Panc1 (cell line): ENCODE results near the gene FAM13B. TPM values are rescaled to one million over a fixed set of nuclear protein-coding genes. Genes with fewer than 3 reads are reported as not detected.
A peak's percentile ranks its signal among the peaks of the same experiment; 100 is the strongest.

Experiments used
- ATAC-seq: fragments of 200-7000 bp; cut with Tn5 transposase; 2 replicates; pipeline ENCODE4 v1.9.1; 2020; ENCODE audit warnings: mild to moderate bottlenecking, moderate library complexity
- BruUV-seq: library from RNA; stranded (reverse); fragments of 400-500 nt; replicated peaks from 2 replicates; lab custom pipeline; 2021; lab: Mats Ljungman, UMichigan
- CTCF ChIA-PET: fragments of 300-600 bp; sonication (Branson Sonifier 250); formaldehyde crosslinking; loops from one replicate; lab custom pipeline; 2022; ENCODE audit warnings: antibody characterized with exemption; lab: Charles Lee
- POLR2A ChIA-PET: fragments of 300-600 bp; sonication (Branson Sonifier 250); formaldehyde crosslinking; loops from one replicate; lab custom pipeline; 2022; ENCODE audit warnings: antibody characterized with exemption; lab: Charles Lee
- DNase-seq: peaks from one replicate; pipeline ENCODE4 v3.0.0-alpha.2; 2010; ENCODE audit warnings: low read depth, low spot score
- H3K27ac ChIP-seq: 2 replicates; pipeline ENCODE4 v1.5.1; 2011; ENCODE audit warnings: mild to moderate bottlenecking, low read length, inconsistent platforms
- H3K27me3 ChIP-seq: fragments of 200-500 bp; sonication (Bioruptor generic); 2 replicates; pipeline ENCODE4 v1.6.0; 2014; ENCODE audit warnings: low read length, inconsistent platforms; ENCODE audit not compliant: control insufficient read depth, insufficient read depth
- H3K36me3 ChIP-seq: fragments of 200-500 bp; sonication (Bioruptor generic); 2 replicates; pipeline ENCODE4 v1.5.1; 2014; ENCODE audit warnings: inconsistent platforms, mild to moderate bottlenecking, low read length, moderate library complexity; ENCODE audit not compliant: control insufficient read depth, insufficient read depth
- H3K4me1 ChIP-seq: 2 replicates; pipeline ENCODE4 v1.5.1; 2011; ENCODE audit warnings: inconsistent platforms, mild to moderate bottlenecking, low read length, moderate library complexity; ENCODE audit not compliant: control insufficient read depth, insufficient read depth
- H3K4me3 ChIP-seq, 2 experiments: 2 replicates each; pipeline ENCODE4 v1.5.1; 2011 to 2012; ENCODE audit warnings: low read depth in 2 of 2, low read length in 2 of 2, mild to moderate bottlenecking in 2 of 2, inconsistent platforms in 1 of 2, moderate library complexity in 1 of 2
- H3K9me3 ChIP-seq: fragments of 200-500 bp; sonication (Bioruptor generic); 2 replicates; pipeline ENCODE4 v1.5.1; 2014; ENCODE audit warnings: low read depth, mild to moderate bottlenecking, inconsistent platforms, low read length, moderate library complexity; ENCODE audit not compliant: control insufficient read depth, insufficient read depth
- CTCF ChIP-seq: fragments of 450-650 bp; IDR thresholded peaks from 2 replicates; pipeline ENCODE4 v1.5.1; 2017; ENCODE audit warnings: mild to moderate bottlenecking
- POLR2AphosphoS5 ChIP-seq: IDR thresholded peaks from 2 replicates; pipeline ENCODE4 v1.6.1; 2012; ENCODE audit warnings: mild to moderate bottlenecking, low read depth, low read length, moderate library complexity
- REST ChIP-seq, 2 experiments: IDR thresholded peaks; 2 replicates each; pipeline ENCODE4 v1.6.1; 2011 to 2012; ENCODE audit warnings: low read depth in 2 of 2, control low read depth in 1 of 2, low read length in 1 of 2, mild to moderate bottlenecking in 1 of 2, moderate library complexity in 1 of 2; ENCODE audit not compliant: insufficient read depth in 1 of 2
- SIN3A ChIP-seq: IDR thresholded peaks from 2 replicates; pipeline ENCODE4 v1.6.1; 2012; ENCODE audit warnings: low read depth, mild to moderate bottlenecking, low read length, moderate library complexity, borderline replicate concordance; ENCODE audit not compliant: insufficient read depth
- TCF7L2 ChIP-seq: IDR thresholded peaks from 2 replicates; pipeline ENCODE4 v1.6.1; 2011; ENCODE audit warnings: mild to moderate bottlenecking, low read depth, low read length, inconsistent platforms
- in situ Hi-C: cut with HindIII; loops from 2 replicates; pipeline ENCODE4 v1.10.0; 2016; ENCODE audit warnings: low sequenced_read_pairs, low pct_unique_long_range_greater_than_20kb
- intact Hi-C: fragments of 100-400 bp; cut with micrococcal nuclease; formaldehyde crosslinking; loops from one replicate; pipeline ENCODE4 v1.10.0; 2022; ENCODE audit not compliant: unreplicated experiment
- total RNA-seq: library from RNA; stranded (reverse); gene quantifications from one replicate; pipeline ENCODE4 v1.2.1, GENCODE V29; 2021; ENCODE audit not compliant: unreplicated experiment

FAM13B gene
- total RNA-seq, 1 experiment from 2014 or later: 34.9 TPM

- CTCF ChIA-PET: interaction anchor here (0.9 to 1.1 kb wide), 2 partner anchors 12 to 29 kb away, joined by 3 read pairs; no protein-coding TSS in a partner anchor
- Histone ChIP-seq H3K27me3 (no peaks in the 10 kb centered on the region), H3K36me3 (no peaks in the 10 kb centered on the region), H3K4me1 (no peaks in the 10 kb centered on the region), H3K4me3 (no peak overlapping the region), H3K27ac (no peak overlapping the region), H3K9me3 (no peaks in the 10 kb centered on the region)
- DNase-seq: no peak
- TF ChIP-seq REST (IDR thresholded peaks at IDR 0.05; ENCODE audit: insufficient read depth in 1 of 2, low read depth in 2 of 2, low read length in 1 of 2) (no peak), SIN3A (no peak), CTCF (peak; percentile 69)
- no TSS peak for BruUV-seq
- POLR2A ChIA-PET: no interaction called here
- intact Hi-C loops (no loop called here), in situ Hi-C loops (no loop called here)
- no peak for ATAC-seq
Measured at GRCh38 chr5:138065102-138065501, 32.2 kb upstream of the FAM13B start.

GRCh38 chr5:138064526-138064925, 31.6 kb upstream of the FAM13B start:
- in situ Hi-C loops: no loop called here
- Histone ChIP-seq H3K36me3 (no peaks in the 10 kb centered on the region), H3K27ac (no peak overlapping the region), H3K4me3 (no peak overlapping the region), H3K4me1 (no peaks in the 10 kb centered on the region), H3K9me3 (no peaks in the 10 kb centered on the region), H3K27me3 (no peaks in the 10 kb centered on the region)
- intact Hi-C loops: no loop called here
- no peak for TF ChIP-seq REST (IDR thresholded peaks at IDR 0.05; ENCODE audit: insufficient read depth in 1 of 2, low read depth in 2 of 2, low read length in 1 of 2)
- TF ChIP-seq TCF7L2: no peak
- TF ChIP-seq CTCF: no peak
- no peak for TF ChIP-seq SIN3A
- no peak for TF ChIP-seq POLR2AphosphoS5
- ATAC-seq (no peak), DNase-seq (no peak)
- ChIA-PET CTCF (interaction anchor here (0.9 kb wide), 1 partner anchor 12 kb away, joined by 3 read pairs; no protein-coding TSS in a partner anchor), POLR2A (no interaction called here)
- BruUV-seq: no TSS peak
